ENCODE results near the gene ZBTB49.
"Not testable (repeated sequence)": the region's sequence is repeated elsewhere in the genome, so short reads cannot be mapped to it uniquely, and the experiment has no call there.

The ZBTB49 gene

DNA sequence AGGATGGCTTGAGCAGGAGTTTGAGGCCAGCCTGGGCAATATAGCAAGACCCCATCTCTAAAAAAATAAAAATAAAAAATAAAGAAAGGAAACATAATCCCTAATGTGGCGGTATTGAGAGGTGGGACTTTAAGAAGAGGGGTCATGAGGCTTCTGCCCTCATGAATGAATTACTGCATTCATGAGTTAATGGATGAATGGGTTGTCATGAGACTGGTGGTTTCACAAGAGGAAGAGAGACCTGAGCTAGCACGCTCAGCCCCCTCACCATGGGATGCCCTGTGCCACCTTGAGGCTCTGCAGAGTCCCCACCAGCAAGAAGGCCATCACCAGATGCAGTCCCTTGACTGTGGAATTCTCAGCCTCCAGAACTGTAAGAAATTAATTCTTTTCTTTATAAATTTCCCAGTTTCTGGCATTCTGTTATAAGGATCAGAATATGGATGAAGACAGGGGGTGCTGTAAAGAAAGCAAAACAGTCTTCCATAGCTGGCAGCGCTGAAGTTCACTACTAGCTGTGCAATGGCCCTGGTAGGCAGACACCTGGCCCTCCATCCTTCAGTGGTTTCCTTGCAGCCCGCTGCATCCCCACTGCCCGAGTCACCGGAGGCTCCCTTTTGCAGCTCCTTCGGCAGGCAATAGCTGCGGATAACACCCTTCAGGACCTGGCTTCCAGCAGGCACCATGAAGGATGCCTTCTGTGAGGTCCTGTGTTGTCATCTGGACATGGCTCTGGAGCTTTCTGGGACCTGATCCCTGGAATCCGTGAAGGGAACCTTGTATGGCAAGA, 52.0 kb downstream of the ZBTB49 start:
- ChIA-PET POLR2A (no interaction called here), CTCF (no interaction called here)
- DNase-seq (ENCODE audit: extremely low spot score): no peak
- TF ChIP-seq NFRKB (IDR thresholded peaks at IDR 0.05) (no peak), SP1 (IDR thresholded peaks at IDR 0.05) (no peak), TARDBP (IDR thresholded peaks at IDR 0.05) (no peak), HDGF (IDR thresholded peaks at IDR 0.05; ENCODE audit: borderline replicate concordance) (no peak), FOXA1 (IDR thresholded peaks at IDR 0.05) (no peak), LEF1 (IDR thresholded peaks at IDR 0.05; ENCODE audit: borderline replicate concordance) (no peak), BHLHE40 (IDR thresholded peaks at IDR 0.05; ENCODE audit: borderline replicate concordance) (no peak), FOXK2 (IDR thresholded peaks at IDR 0.05) (no peak)

DNA sequence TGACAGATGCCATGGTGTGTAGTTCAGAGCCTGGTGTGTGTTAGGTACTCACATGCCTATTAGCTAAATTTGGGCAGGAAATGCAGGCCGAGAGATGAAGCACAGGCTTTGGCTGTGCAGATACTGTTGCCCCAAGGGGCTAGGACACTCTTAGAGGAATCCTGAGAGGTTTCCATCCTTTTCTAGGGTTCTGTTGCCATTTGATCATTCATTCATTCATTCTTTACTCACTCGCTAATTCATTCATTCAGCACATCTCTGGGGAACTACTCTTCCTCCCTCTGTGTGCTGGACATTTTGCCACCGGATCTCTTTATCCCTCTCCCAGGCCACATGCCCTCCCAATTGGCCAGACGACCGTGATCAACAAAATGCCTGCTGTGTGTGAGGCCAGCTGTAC, 53.0 kb downstream of the ZBTB49 start:
- ChIA-PET POLR2A (no interaction called here), CTCF (interaction anchor here (0.6 kb wide), 1 partner anchor 125 kb away, joined by 4 read pairs; no protein-coding TSS in a partner anchor)
- TF ChIP-seq BHLHE40 (IDR thresholded peaks at IDR 0.05; ENCODE audit: borderline replicate concordance) (no peak), L3MBTL2 (conservative IDR thresholded peaks at IDR 0.05) (no peak), NFRKB (IDR thresholded peaks at IDR 0.05) (no peak), FOXK2 (IDR thresholded peaks at IDR 0.05) (no peak), LEF1 (IDR thresholded peaks at IDR 0.05; ENCODE audit: borderline replicate concordance) (no peak), ELF4 (IDR thresholded peaks at IDR 0.05) (no peak), HDGF (IDR thresholded peaks at IDR 0.05; ENCODE audit: borderline replicate concordance) (no peak), ARNT (IDR thresholded peaks at IDR 0.05) (no peak), TARDBP (IDR thresholded peaks at IDR 0.05) (no peak), ZNF384 (IDR thresholded peaks at IDR 0.05) (no peak), FOXM1 (IDR thresholded peaks at IDR 0.05; ENCODE audit: borderline replicate concordance) (no peak), FOXA1 (IDR thresholded peaks at IDR 0.05) (no peak), SP1 (IDR thresholded peaks at IDR 0.05) (no peak), CTBP1 (IDR thresholded peaks at IDR 0.05; ENCODE audit: borderline replicate concordance) (no peak), SUZ12 (IDR thresholded peaks at IDR 0.05) (no peak)
- TF ChIP-seq, protein P1, sequence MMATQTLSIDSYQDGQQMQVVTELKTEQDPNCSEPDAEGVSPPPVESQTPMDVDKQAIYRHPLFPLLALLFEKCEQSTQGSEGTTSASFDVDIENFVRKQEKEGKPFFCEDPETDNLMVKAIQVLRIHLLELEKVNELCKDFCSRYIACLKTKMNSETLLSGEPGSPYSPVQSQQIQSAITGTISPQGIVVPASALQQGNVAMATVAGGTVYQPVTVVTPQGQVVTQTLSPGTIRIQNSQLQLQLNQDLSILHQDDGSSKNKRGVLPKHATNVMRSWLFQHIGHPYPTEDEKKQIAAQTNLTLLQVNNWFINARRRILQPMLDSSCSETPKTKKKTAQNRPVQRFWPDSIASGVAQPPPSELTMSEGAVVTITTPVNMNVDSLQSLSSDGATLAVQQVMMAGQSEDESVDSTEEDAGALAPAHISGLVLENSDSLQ (IDR thresholded peaks at IDR 0.05): no peak
- no peak for DNase-seq (ENCODE audit: extremely low spot score)

DNA sequence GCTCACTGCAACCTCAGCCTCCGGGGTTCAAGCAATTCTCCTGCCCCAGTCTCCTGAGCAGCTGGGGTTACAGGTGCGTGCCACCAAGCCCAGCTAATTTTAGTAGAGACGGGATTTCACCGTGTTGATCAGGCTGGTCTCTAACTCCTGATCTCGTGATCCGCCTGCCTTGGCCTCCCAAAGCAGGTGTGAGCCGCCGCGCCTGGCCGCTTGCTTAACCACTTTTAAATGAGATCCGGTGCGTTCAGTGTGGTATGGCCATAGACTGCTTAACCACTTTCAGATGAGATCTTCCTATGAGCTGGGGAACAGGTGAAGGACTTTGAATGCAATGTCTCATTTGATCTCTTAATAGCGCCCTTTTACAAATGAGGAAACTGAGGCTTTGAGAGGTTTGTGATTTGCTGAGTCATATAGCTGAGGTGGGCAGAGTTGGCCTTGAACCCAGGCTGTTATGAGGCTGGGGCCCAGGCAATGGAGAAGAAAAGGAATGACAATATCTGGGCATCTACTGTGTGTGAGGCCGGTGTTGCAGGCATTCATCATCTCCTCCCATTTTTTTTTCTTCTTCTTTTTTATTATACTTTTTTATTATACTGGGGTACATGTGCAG, 55.0 kb downstream of the ZBTB49 start:
- no peak for DNase-seq (ENCODE audit: extremely low spot score)
- POLR2A ChIA-PET: no interaction called here
- TF ChIP-seq HDGF (IDR thresholded peaks at IDR 0.05; ENCODE audit: borderline replicate concordance) (no peak), NFRKB (IDR thresholded peaks at IDR 0.05) (no peak), FOXA1 (IDR thresholded peaks at IDR 0.05) (no peak), ELF4 (IDR thresholded peaks at IDR 0.05) (no peak), L3MBTL2 (conservative IDR thresholded peaks at IDR 0.05) (no peak), ZNF384 (IDR thresholded peaks at IDR 0.05) (no peak), ARNT (IDR thresholded peaks at IDR 0.05) (no peak), LEF1 (IDR thresholded peaks at IDR 0.05; ENCODE audit: borderline replicate concordance) (no peak), SUZ12 (IDR thresholded peaks at IDR 0.05) (no peak), CTBP1 (IDR thresholded peaks at IDR 0.05; ENCODE audit: borderline replicate concordance) (no peak), SP1 (IDR thresholded peaks at IDR 0.05) (no peak), FOXK2 (IDR thresholded peaks at IDR 0.05) (no peak), FOXM1 (IDR thresholded peaks at IDR 0.05; ENCODE audit: borderline replicate concordance) (no peak), BHLHE40 (IDR thresholded peaks at IDR 0.05; ENCODE audit: borderline replicate concordance) (no peak), TARDBP (IDR thresholded peaks at IDR 0.05) (no peak)
- TF ChIP-seq, protein P1 (IDR thresholded peaks at IDR 0.05): no peak
- CTCF ChIA-PET: interaction anchor here (1.3 kb wide), 1 partner anchor 40 kb away, joined by 3 read pairs; no protein-coding TSS in a partner anchor

DNA sequence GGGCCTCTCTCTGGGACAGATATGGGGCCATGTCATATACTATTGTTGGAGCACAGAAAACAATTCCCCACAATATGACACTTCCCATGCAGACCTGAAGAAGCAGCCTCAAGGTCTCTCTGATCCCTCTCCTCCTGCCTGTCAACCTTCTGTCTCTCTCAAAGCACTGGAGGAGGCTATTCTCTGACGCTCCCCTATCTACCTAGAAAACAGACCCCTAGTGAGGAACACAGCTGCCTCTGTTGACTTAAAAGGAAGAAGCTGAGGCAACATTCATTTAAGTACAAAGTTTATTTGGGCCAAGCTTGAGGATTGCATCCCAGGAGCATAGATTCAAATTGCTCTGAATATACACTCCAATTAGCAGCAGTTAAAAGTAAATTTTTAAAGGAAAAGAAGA, 57.5 kb downstream of the ZBTB49 start:
- ChIA-PET POLR2A (no interaction called here), CTCF (interaction anchor here (0.7 kb wide), 1 partner anchor 673 kb away, joined by 3 read pairs; no protein-coding TSS in a partner anchor)
- TF ChIP-seq TARDBP (IDR thresholded peaks at IDR 0.05) (no peak), FOXK2 (IDR thresholded peaks at IDR 0.05) (no peak), ZNF384 (IDR thresholded peaks at IDR 0.05) (no peak), L3MBTL2 (conservative IDR thresholded peaks at IDR 0.05) (no peak), ELF4 (IDR thresholded peaks at IDR 0.05) (no peak), SP1 (IDR thresholded peaks at IDR 0.05) (no peak), SUZ12 (IDR thresholded peaks at IDR 0.05) (no peak), BHLHE40 (IDR thresholded peaks at IDR 0.05; ENCODE audit: borderline replicate concordance) (no peak), FOXA1 (IDR thresholded peaks at IDR 0.05) (no peak), HDGF (IDR thresholded peaks at IDR 0.05; ENCODE audit: borderline replicate concordance) (no peak)
- DNase-seq (ENCODE audit: extremely low spot score): no peak

DNA sequence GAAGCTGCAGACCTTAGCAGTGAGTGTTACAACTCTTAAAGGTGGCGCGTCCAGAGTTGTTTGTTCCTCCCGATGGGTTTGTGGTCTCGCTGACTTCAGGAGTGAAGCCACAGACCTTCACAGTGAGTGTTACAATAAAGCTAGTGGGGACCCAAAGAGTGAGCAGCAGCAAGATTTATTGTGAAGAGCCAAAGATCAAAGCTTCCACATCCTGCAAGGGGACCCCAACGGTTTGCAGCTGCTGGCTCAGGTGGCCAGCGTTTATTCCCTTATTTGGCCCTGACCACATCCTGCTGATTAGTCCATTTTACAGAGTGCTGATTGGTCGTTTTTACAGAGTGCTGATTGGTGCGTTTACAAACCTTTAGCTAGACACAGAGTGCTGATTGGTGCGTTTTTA, 58.5 kb downstream of the ZBTB49 start:
- CTCF ChIA-PET; POLR2A ChIA-PET; DNase-seq (ENCODE audit: extremely low spot score): not testable (repeated sequence)

DNA sequence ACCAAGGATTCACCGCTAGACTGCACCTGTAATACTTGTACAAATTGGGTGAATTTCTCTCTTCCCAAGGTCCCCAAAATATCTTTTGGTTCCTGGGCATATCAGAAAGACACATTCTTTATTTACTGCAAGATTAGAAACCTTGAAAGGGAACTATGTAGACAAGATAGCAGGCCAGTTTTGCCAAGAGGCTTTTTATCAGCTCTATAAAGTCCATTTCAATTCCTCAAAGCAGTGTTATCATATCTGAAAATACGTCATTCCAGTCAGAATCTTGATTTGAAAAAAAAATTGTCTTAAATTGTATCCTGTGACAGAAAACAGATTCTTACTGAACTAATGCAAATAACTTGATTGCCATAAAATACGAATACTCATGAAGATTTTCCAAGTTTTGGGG, 59.8 kb downstream of the ZBTB49 start:
- no peak for DNase-seq (ENCODE audit: extremely low spot score)
- POLR2A ChIA-PET: no interaction called here
- no peak for TF ChIP-seq ELF4 (IDR thresholded peaks at IDR 0.05)
- no peak for TF ChIP-seq ZNF384 (IDR thresholded peaks at IDR 0.05)
- TF ChIP-seq BHLHE40 (IDR thresholded peaks at IDR 0.05; ENCODE audit: borderline replicate concordance): no peak
- no peak for TF ChIP-seq SP1 (IDR thresholded peaks at IDR 0.05)
- TF ChIP-seq L3MBTL2 (conservative IDR thresholded peaks at IDR 0.05): no peak
- no peak for TF ChIP-seq LEF1 (IDR thresholded peaks at IDR 0.05; ENCODE audit: borderline replicate concordance)
- no peak for TF ChIP-seq SUZ12 (IDR thresholded peaks at IDR 0.05)
- no peak for TF ChIP-seq CTBP1 (IDR thresholded peaks at IDR 0.05; ENCODE audit: borderline replicate concordance)
- no peak for TF ChIP-seq FOXK2 (IDR thresholded peaks at IDR 0.05)
- TF ChIP-seq ARNT (IDR thresholded peaks at IDR 0.05): no peak
- TF ChIP-seq TARDBP (IDR thresholded peaks at IDR 0.05): no peak
- no peak for TF ChIP-seq FOXM1 (IDR thresholded peaks at IDR 0.05; ENCODE audit: borderline replicate concordance)
- TF ChIP-seq, protein P1 (IDR thresholded peaks at IDR 0.05): no peak
- no peak for TF ChIP-seq HDGF (IDR thresholded peaks at IDR 0.05; ENCODE audit: borderline replicate concordance)
- no peak for TF ChIP-seq NFRKB (IDR thresholded peaks at IDR 0.05)
- CTCF ChIA-PET: no interaction called here
